Activated effector memory CD4-positive, alpha-beta T cell treated with Interleukin-2 at 50 U/mL for 16 hours (primary cell): ENCODE data around the gene HTR2A.

Experiments
- DNase-seq: peaks from one replicate; pipeline ENCODE4 v3.0.0-alpha.2; 2020

Gene HTR2A

GRCh38 chr13:46804391-46804815 lies 92.5 kb downstream of the HTR2A start:
- DNase-seq, result no peak

GRCh38 chr13:46803586-46803985 lies 93.3 kb downstream of the HTR2A start:
- DNase-seq, result no peak

- DNase-seq, result no peak
Observed at GRCh38 chr13:46801858-46802257, 95.0 kb downstream of the HTR2A start.

GRCh38 chr13:46799139-46799538 lies 97.7 kb downstream of the HTR2A start:
- no peak for DNase-seq

GRCh38 chr13:46797501-46798237 lies 99.2 kb downstream of the HTR2A start:
- no peak for DNase-seq

GRCh38 chr13:46796515-46797474 lies 100.1 kb downstream of the HTR2A start, which contains the start of gene ESD:
TSS of gene ESD (minus strand) at chr13:46797161. CDS start at chr13:46791413, 5,748 bp downstream.
- peak; percentile 84 for DNase-seq

- no peak for DNase-seq
Observed at GRCh38 chr13:46796129-46796514, 100.7 kb downstream of the HTR2A start.

GRCh38 chr13:46795321-46795720 lies 101.5 kb downstream of the HTR2A start:
- DNase-seq, result no peak

GRCh38 chr13:46783504-46783903 lies 113.3 kb downstream of the HTR2A start:
- DNase-seq, result no peak

- DNase-seq, result no peak
Observed at GRCh38 chr13:46782691-46783090, 114.2 kb downstream of the HTR2A start.

GRCh38 chr13:46782066-46782465 lies 114.8 kb downstream of the HTR2A start:
- DNase-seq, result no peak
